ENCODE results near the gene FAM181A.

FAM181A gene

GRCh38 chr14:93969082-93969828 is 42.1 kb downstream of the FAM181A start:
- H3K9me3 ChIP-seq (ENCODE audit: control insufficient read depth, insufficient read depth, low read length), result no peaks in the 10 kb centered on the region
- no peak overlapping the region for H3K27ac ChIP-seq (ENCODE audit: low read depth, low read length)
- no peaks in the 10 kb centered on the region for H3K36me3 ChIP-seq (ENCODE audit: control insufficient read depth, insufficient read depth, low read length)
- H3K4me3 ChIP-seq (ENCODE audit: low read depth, low read length), result no peak overlapping the region
- H3K9ac ChIP-seq (ENCODE audit: low read depth, low read length), result no peak overlapping the region
- no peaks in the 10 kb centered on the region for H3K27me3 ChIP-seq (ENCODE audit: control insufficient read depth, insufficient read depth, low read length)
- H3K4me1 ChIP-seq (ENCODE audit: control insufficient read depth, insufficient read depth, low read length), result no peaks in the 10 kb centered on the region

GRCh38 chr14:93970585-93970964 is 43.4 kb downstream of the FAM181A start:
- Histone ChIP-seq H3K9ac (ENCODE audit: low read depth, low read length) (no peak overlapping the region), H3K4me3 (ENCODE audit: low read depth, low read length) (no peak overlapping the region), H3K36me3 (ENCODE audit: control insufficient read depth, insufficient read depth, low read length) (no peaks in the 10 kb centered on the region), H3K4me1 (ENCODE audit: control insufficient read depth, insufficient read depth, low read length) (no peaks in the 10 kb centered on the region), H3K27me3 (ENCODE audit: control insufficient read depth, insufficient read depth, low read length) (no peaks in the 10 kb centered on the region), H3K27ac (ENCODE audit: low read depth, low read length) (no peak overlapping the region), H3K9me3 (ENCODE audit: control insufficient read depth, insufficient read depth, low read length) (no peaks in the 10 kb centered on the region)

DNA sequence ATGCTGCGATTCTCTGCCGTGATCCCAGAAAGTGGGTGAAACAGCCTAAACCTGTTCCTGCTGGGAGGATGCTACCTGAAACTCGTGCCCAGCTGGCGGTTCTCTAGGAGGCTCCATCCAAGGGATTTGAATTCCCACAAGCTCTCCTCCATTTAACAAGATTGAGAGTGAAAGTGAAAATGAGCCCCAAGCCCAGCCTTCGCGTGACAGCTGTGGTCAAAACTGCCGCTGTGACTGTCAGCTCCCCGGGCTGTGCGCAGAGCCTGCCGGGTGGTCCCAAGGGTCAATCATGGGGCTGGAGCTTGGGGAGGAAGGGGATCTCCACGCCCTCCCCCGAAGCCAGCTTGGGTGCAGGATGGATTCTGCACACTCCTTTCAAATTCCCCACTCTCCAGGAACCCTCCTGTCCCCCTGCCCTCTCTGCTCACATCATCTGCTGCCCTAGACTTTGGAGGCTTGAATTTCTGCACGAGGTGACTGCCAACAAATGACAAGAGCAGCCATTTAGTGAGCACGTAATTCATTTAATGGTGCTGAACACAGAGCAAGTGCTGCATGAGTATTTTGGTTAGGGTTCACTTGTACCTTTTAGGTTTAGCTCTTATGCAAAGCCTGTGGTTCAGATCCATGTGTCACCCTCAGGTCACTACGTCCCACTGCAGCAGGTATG is 44.0 kb downstream of the FAM181A start:
- H3K9me3 ChIP-seq (ENCODE audit: control insufficient read depth, insufficient read depth, low read length), result no peaks in the 10 kb centered on the region
- H3K27ac ChIP-seq (ENCODE audit: low read depth, low read length), result no peak overlapping the region
- no peak overlapping the region for H3K4me3 ChIP-seq (ENCODE audit: low read depth, low read length)
- no peaks in the 10 kb centered on the region for H3K4me1 ChIP-seq (ENCODE audit: control insufficient read depth, insufficient read depth, low read length)
- no peaks in the 10 kb centered on the region for H3K27me3 ChIP-seq (ENCODE audit: control insufficient read depth, insufficient read depth, low read length)
- no peaks in the 10 kb centered on the region for H3K36me3 ChIP-seq (ENCODE audit: control insufficient read depth, insufficient read depth, low read length)
- no peak overlapping the region for H3K9ac ChIP-seq (ENCODE audit: low read depth, low read length)

GRCh38 chr14:93971635-93972027 is 44.5 kb downstream of the FAM181A start:
- no peak overlapping the region for H3K27ac ChIP-seq (ENCODE audit: low read depth, low read length)
- no peaks in the 10 kb centered on the region for H3K9me3 ChIP-seq (ENCODE audit: control insufficient read depth, insufficient read depth, low read length)
- H3K4me1 ChIP-seq (ENCODE audit: control insufficient read depth, insufficient read depth, low read length), result no peaks in the 10 kb centered on the region
- no peak overlapping the region for H3K9ac ChIP-seq (ENCODE audit: low read depth, low read length)
- no peaks in the 10 kb centered on the region for H3K36me3 ChIP-seq (ENCODE audit: control insufficient read depth, insufficient read depth, low read length)
- no peaks in the 10 kb centered on the region for H3K27me3 ChIP-seq (ENCODE audit: control insufficient read depth, insufficient read depth, low read length)
- no peak overlapping the region for H3K4me3 ChIP-seq (ENCODE audit: low read depth, low read length)

- H3K9me3 ChIP-seq (ENCODE audit: control insufficient read depth, insufficient read depth, low read length), result no peaks in the 10 kb centered on the region
- no peaks in the 10 kb centered on the region for H3K36me3 ChIP-seq (ENCODE audit: control insufficient read depth, insufficient read depth, low read length)
- no peaks in the 10 kb centered on the region for H3K27me3 ChIP-seq (ENCODE audit: control insufficient read depth, insufficient read depth, low read length)
- no peaks in the 10 kb centered on the region for H3K4me1 ChIP-seq (ENCODE audit: control insufficient read depth, insufficient read depth, low read length)
- no peak overlapping the region for H3K4me3 ChIP-seq (ENCODE audit: low read depth, low read length)
- no peak overlapping the region for H3K9ac ChIP-seq (ENCODE audit: low read depth, low read length)
- H3K27ac ChIP-seq (ENCODE audit: low read depth, low read length), result no peak overlapping the region
Observed at GRCh38 chr14:93972618-93973205, 45.6 kb downstream of the FAM181A start.

- no peaks in the 10 kb centered on the region for H3K9me3 ChIP-seq (ENCODE audit: control insufficient read depth, insufficient read depth, low read length)
- no peaks in the 10 kb centered on the region for H3K4me1 ChIP-seq (ENCODE audit: control insufficient read depth, insufficient read depth, low read length)
- H3K4me3 ChIP-seq (ENCODE audit: low read depth, low read length), result no peak overlapping the region
- no peaks in the 10 kb centered on the region for H3K36me3 ChIP-seq (ENCODE audit: control insufficient read depth, insufficient read depth, low read length)
- no peak overlapping the region for H3K9ac ChIP-seq (ENCODE audit: low read depth, low read length)
- H3K27me3 ChIP-seq (ENCODE audit: control insufficient read depth, insufficient read depth, low read length), result no peaks in the 10 kb centered on the region
- no peak overlapping the region for H3K27ac ChIP-seq (ENCODE audit: low read depth, low read length)
Observed at GRCh38 chr14:93973607-93974006, 46.5 kb downstream of the FAM181A start.

DNA sequence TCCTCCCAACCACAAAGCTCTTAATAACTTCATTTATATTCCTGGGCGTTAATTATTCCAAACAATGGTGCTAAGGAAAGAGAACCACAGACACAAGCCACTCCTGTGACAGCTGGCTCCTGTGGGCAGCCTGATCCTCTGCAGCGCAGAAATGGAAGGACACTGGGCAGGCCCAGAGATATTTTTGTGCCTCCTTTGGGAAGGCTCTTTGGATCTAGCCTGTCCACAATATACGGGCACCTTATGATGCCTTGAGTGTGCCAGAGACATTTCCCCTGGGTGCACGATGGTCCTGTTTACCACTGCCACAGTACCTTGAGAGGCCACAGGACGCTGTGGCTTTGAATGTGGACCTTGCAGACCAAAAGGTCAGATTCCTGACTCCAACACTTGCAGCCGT is 47.2 kb downstream of the FAM181A start:
- Histone ChIP-seq H3K9ac (ENCODE audit: low read depth, low read length) (no peak overlapping the region), H3K9me3 (ENCODE audit: control insufficient read depth, insufficient read depth, low read length) (no peaks in the 10 kb centered on the region), H3K4me1 (ENCODE audit: control insufficient read depth, insufficient read depth, low read length) (no peaks in the 10 kb centered on the region), H3K36me3 (ENCODE audit: control insufficient read depth, insufficient read depth, low read length) (no peaks in the 10 kb centered on the region), H3K4me3 (ENCODE audit: low read depth, low read length) (no peak overlapping the region), H3K27ac (ENCODE audit: low read depth, low read length) (no peak overlapping the region), H3K27me3 (ENCODE audit: control insufficient read depth, insufficient read depth, low read length) (no peaks in the 10 kb centered on the region)

- no peak overlapping the region for H3K4me3 ChIP-seq (ENCODE audit: low read depth, low read length)
Observed at GRCh38 chr14:93974833-93975232, 47.7 kb downstream of the FAM181A start.

DNA sequence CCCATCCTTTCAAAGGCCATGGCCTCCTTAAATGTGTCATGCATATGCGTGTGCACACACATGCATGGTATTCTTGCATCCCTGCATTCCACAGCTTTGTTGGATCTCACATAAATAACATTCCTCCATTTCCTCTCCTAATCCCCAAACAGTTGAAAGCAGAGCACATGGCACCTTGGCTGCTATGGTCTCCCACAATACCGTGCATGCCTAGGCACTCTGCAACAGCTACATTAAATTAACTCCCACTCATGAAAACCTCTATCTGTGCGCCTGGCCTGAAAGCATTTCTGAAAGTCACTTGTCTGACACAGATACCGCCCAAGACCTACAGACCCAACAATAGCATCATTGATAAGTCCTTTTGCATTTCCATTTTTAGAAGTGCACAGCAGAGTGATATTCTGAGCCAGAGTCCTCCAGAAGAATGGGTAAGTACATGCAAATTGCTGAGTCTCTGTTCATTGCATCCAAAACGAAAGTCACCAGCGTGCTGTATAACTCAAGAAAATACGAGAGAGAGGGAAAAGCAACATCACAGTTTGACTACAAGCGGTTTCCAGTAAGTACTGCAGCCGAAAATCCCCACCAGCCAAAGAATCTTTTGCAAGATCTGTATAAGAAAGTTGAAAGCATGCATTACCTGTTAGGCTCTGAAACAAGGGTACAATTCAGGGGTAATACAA is 48.8 kb downstream of the FAM181A start:
- no peaks in the 10 kb centered on the region for H3K9me3 ChIP-seq (ENCODE audit: control insufficient read depth, insufficient read depth, low read length)
- H3K36me3 ChIP-seq (ENCODE audit: control insufficient read depth, insufficient read depth, low read length), result no peaks in the 10 kb centered on the region
- H3K27me3 ChIP-seq (ENCODE audit: control insufficient read depth, insufficient read depth, low read length), result no peaks in the 10 kb centered on the region
- no peak overlapping the region for H3K9ac ChIP-seq (ENCODE audit: low read depth, low read length)
- no peak overlapping the region for H3K4me3 ChIP-seq (ENCODE audit: low read depth, low read length)
- no peaks in the 10 kb centered on the region for H3K4me1 ChIP-seq (ENCODE audit: control insufficient read depth, insufficient read depth, low read length)
- no peak overlapping the region for H3K27ac ChIP-seq (ENCODE audit: low read depth, low read length)

More at GRCh38 chr14:93974833-93975232, 47.7 kb downstream of the FAM181A start:
- Histone ChIP-seq H3K9me3 (ENCODE audit: control insufficient read depth, insufficient read depth, low read length) (no peaks in the 10 kb centered on the region), H3K4me1 (ENCODE audit: control insufficient read depth, insufficient read depth, low read length) (no peaks in the 10 kb centered on the region), H3K27ac (ENCODE audit: low read depth, low read length) (no peak overlapping the region), H3K36me3 (ENCODE audit: control insufficient read depth, insufficient read depth, low read length) (no peaks in the 10 kb centered on the region), H3K27me3 (ENCODE audit: control insufficient read depth, insufficient read depth, low read length) (no peaks in the 10 kb centered on the region), H3K9ac (ENCODE audit: low read depth, low read length) (no peak overlapping the region)

- Histone ChIP-seq H3K27me3 (ENCODE audit: control insufficient read depth, insufficient read depth, low read length) (no peaks in the 10 kb centered on the region), H3K4me3 (ENCODE audit: low read depth, low read length) (no peak within 1 kb of the TSS), H3K27ac (ENCODE audit: low read depth, low read length) (no peak within 1 kb of the TSS), H3K36me3 (ENCODE audit: control insufficient read depth, insufficient read depth, low read length) (no peaks in the 10 kb centered on the region), H3K9ac (ENCODE audit: low read depth, low read length) (no peak within 1 kb of the TSS), H3K9me3 (ENCODE audit: control insufficient read depth, insufficient read depth, low read length) (no peaks in the 10 kb centered on the region), H3K4me1 (ENCODE audit: control insufficient read depth, insufficient read depth, low read length) (no peaks in the 10 kb centered on the region)
Observed at GRCh38 chr14:93976477-93977057, 49.4 kb downstream of the FAM181A start, which contains the start of gene ASB2. Gene ASB2 (minus strand): TSS chr14:93976570. CDS start chr14:93964539, 12,031 bp downstream.

Measured in HUES48 (cell line).